ENCODE measurements around the gene ATPAF2.

The ATPAF2 gene

GRCh38 chr17:18031955-18032354 lies 7.0 kb downstream of the ATPAF2 start:
- TF ChIP-seq CTCF (conservative IDR thresholded peaks at IDR 0.05; ENCODE audit: low read depth, low read length), result no peak
- DNase-seq (ENCODE audit: low read depth), result no peak
- H3K4me3 ChIP-seq (ENCODE audit: low read length), result no peak overlapping the region

GRCh38 chr17:18028952-18029540 lies 9.9 kb downstream of the ATPAF2 start:
- no peak for TF ChIP-seq CTCF (conservative IDR thresholded peaks at IDR 0.05; ENCODE audit: low read depth, low read length)
- H3K4me3 ChIP-seq (ENCODE audit: low read length), result no peak overlapping the region
- DNase-seq (ENCODE audit: low read depth), result no peak

- TF ChIP-seq CTCF (conservative IDR thresholded peaks at IDR 0.05; ENCODE audit: low read depth, low read length), result no peak
- DNase-seq (ENCODE audit: low read depth), result no peak
- H3K4me3 ChIP-seq (ENCODE audit: low read length), result no peak overlapping the region
These were observed 10.6 kb downstream of the ATPAF2 start for GRCh38 chr17:18028114-18028951.

- no peak for TF ChIP-seq CTCF (conservative IDR thresholded peaks at IDR 0.05; ENCODE audit: low read depth, low read length)
- no peak for DNase-seq (ENCODE audit: low read depth)
- no peak overlapping the region for H3K4me3 ChIP-seq (ENCODE audit: low read length)
These were observed 11.7 kb downstream of the ATPAF2 start for GRCh38 chr17:18027280-18027679.

GRCh38 chr17:18025945-18026776 lies 12.8 kb downstream of the ATPAF2 start:
- TF ChIP-seq CTCF (conservative IDR thresholded peaks at IDR 0.05; ENCODE audit: low read depth, low read length), result peak; percentile 28
- no peak overlapping the region for H3K4me3 ChIP-seq (ENCODE audit: low read length)
- DNase-seq (ENCODE audit: low read depth), result peak; percentile 97

GRCh38 chr17:18025241-18025944 lies 13.6 kb downstream of the ATPAF2 start:
- H3K4me3 ChIP-seq (ENCODE audit: low read length), result no peak overlapping the region
- DNase-seq (ENCODE audit: low read depth), result no peak

More at GRCh38 chr17:18025241-18025944, 13.6 kb downstream of the ATPAF2 start:
- no peak for TF ChIP-seq CTCF (conservative IDR thresholded peaks at IDR 0.05; ENCODE audit: low read depth, low read length)

Measured in retinal pigment epithelial cell (primary cell).